ENCODE measurements around the gene SLC36A2. TPM values are rescaled to one million over a fixed set of nuclear protein-coding genes. Genes with fewer than 3 reads are reported as not detected.

Gene SLC36A2
- total RNA-seq, 1 donor from 2014 or later = under 0.01 TPM

- Histone ChIP-seq H3K4me1 (ENCODE audit: control insufficient read depth in 3 of 3, insufficient read depth in 3 of 3, low read length in 3 of 3) (no peaks in the 10 kb centered on the region), H3K4me3 (ENCODE audit: low read length in 3 of 3) (no peak overlapping the region), H3K9ac (ENCODE audit: low read depth in 1 of 3, low read length in 3 of 3) (no peak overlapping the region), H3K36me3 (ENCODE audit: control insufficient read depth in 3 of 3, insufficient read depth in 3 of 3, low read length in 3 of 3) (peaks cover 0 to 5% (median 3%) of the 10 kb centered on the region in 3 donors), H3K9me3 (ENCODE audit: control insufficient read depth in 3 of 3, low read length in 3 of 3) (no peaks in the 10 kb centered on the region), H3K27me3 (ENCODE audit: control insufficient read depth in 3 of 3, insufficient read depth in 3 of 3, low read length in 3 of 3) (no peaks in the 10 kb centered on the region), H3K27ac (ENCODE audit: low read depth, low read length) (no peak overlapping the region)
These were observed 72.7 kb downstream of the SLC36A2 start for GRCh38 chr5:151274666-151275065.

- H3K27ac ChIP-seq (ENCODE audit: low read depth, low read length) = no peak overlapping the region
- H3K36me3 ChIP-seq (ENCODE audit: control insufficient read depth in 3 of 3, insufficient read depth in 3 of 3, low read length in 3 of 3) = peaks cover 10 to 24% (median 20%) of the 10 kb centered on the region in 3 donors
- H3K9ac ChIP-seq (ENCODE audit: low read depth in 1 of 3, low read length in 3 of 3) = no peak overlapping the region
- H3K4me1 ChIP-seq (ENCODE audit: control insufficient read depth in 3 of 3, insufficient read depth in 3 of 3, low read length in 3 of 3) = no peaks in the 10 kb centered on the region
- H3K9me3 ChIP-seq (ENCODE audit: control insufficient read depth in 3 of 3, low read length in 3 of 3) = no peaks in the 10 kb centered on the region
- no peak overlapping the region for H3K4me3 ChIP-seq (ENCODE audit: low read length in 3 of 3)
- H3K27me3 ChIP-seq (ENCODE audit: control insufficient read depth in 3 of 3, insufficient read depth in 3 of 3, low read length in 3 of 3) = no peaks in the 10 kb centered on the region
These were observed 76.0 kb downstream of the SLC36A2 start for GRCh38 chr5:151271336-151271735.

DNA sequence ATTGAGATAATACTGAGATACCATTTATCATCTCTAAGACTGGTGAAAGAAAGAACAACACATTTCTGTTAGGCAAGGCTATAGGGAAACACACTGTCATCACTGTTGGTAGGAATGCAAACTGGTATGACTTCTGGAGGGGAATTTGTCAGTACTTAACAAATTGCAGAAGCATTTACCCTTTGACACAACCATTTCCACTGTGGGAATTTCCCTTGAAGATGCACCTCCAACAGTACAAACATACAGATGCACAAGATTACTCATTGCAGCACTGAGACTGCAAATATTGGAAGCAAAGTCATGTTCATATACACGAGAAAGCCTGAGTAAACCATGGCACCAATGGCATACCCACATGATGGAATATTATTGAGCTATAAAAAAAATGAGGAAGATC lies 76.8 kb downstream of the SLC36A2 start:
- Histone ChIP-seq H3K27ac (ENCODE audit: low read depth, low read length) (no peak overlapping the region), H3K4me3 (ENCODE audit: low read length in 3 of 3) (no peak overlapping the region), H3K9me3 (ENCODE audit: control insufficient read depth in 3 of 3, low read length in 3 of 3) (no peaks in the 10 kb centered on the region), H3K36me3 (ENCODE audit: control insufficient read depth in 3 of 3, insufficient read depth in 3 of 3, low read length in 3 of 3) (peaks cover 10 to 24% (median 20%) of the 10 kb centered on the region in 3 donors), H3K27me3 (ENCODE audit: control insufficient read depth in 3 of 3, insufficient read depth in 3 of 3, low read length in 3 of 3) (no peaks in the 10 kb centered on the region), H3K9ac (ENCODE audit: low read depth in 1 of 3, low read length in 3 of 3) (no peak overlapping the region), H3K4me1 (ENCODE audit: control insufficient read depth in 3 of 3, insufficient read depth in 3 of 3, low read length in 3 of 3) (no peaks in the 10 kb centered on the region)

DNA sequence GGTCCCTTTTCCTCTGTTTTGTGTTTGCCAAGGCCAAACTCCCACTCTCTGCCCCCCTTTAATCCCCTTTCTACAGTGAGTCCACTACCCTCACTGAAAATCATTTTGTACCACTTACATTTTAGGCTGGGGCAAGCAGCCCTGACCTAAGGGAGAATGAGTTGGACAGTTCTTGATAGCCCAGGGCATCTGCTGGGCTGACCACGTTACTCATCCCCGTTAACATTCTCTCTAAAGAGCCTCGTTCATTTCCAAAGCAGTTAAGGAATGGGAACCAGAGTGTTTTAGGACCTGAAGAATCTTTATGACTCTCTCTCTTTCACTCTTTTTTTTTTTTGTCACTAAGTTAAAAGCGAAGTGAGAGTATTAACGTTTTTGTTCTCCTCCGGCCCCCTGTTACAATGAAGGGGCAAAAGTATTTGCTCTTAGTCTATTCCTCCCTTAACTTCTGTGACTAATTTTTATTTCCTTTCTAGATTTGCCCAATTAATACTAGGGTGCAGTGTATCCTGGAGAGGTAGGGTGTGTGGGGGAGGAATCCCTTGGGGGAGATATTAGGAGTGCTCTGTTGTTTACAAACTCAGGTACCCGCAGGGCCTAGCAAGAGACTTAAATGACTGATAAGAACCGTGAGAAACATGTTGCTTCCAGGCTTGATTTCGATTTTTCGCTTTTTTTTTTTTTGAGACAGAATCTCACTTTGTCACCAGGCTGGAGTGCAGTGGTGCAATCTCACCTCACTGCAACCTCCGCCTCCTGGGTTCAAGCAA lies 79.7 kb downstream of the SLC36A2 start:
- Histone ChIP-seq H3K27me3 (ENCODE audit: control insufficient read depth in 3 of 3, insufficient read depth in 3 of 3, low read length in 3 of 3) (no peaks in the 10 kb centered on the region), H3K27ac (ENCODE audit: low read depth, low read length) (no peak overlapping the region), H3K9me3 (ENCODE audit: control insufficient read depth in 3 of 3, low read length in 3 of 3) (no peaks in the 10 kb centered on the region), H3K4me3 (ENCODE audit: low read length in 3 of 3) (no peak overlapping the region), H3K9ac (ENCODE audit: low read depth in 1 of 3, low read length in 3 of 3) (no peak overlapping the region), H3K4me1 (ENCODE audit: control insufficient read depth in 3 of 3, insufficient read depth in 3 of 3, low read length in 3 of 3) (peaks cover 0 to 4% (median 0%) of the 10 kb centered on the region in 3 donors), H3K36me3 (ENCODE audit: control insufficient read depth in 3 of 3, insufficient read depth in 3 of 3, low read length in 3 of 3) (peaks cover 10 to 25% (median 24%) of the 10 kb centered on the region in 3 donors)

Other genes with a start within 250 kb of the SLC36A2 start
- 361 TPM for gene ANXA6, start 189.8 kb downstream of the SLC36A2 start, total RNA-seq
- gene CCDC69, start 123.5 kb downstream of the SLC36A2 start, total RNA-seq = 21.9 TPM
- 16.7 TPM for gene GM2A, start 94.4 kb downstream of the SLC36A2 start, total RNA-seq
- gene SLC36A3, start 43.8 kb downstream of the SLC36A2 start, total RNA-seq = not detected
- 8.9 TPM for gene SLC36A1, start 100.0 kb upstream of the SLC36A2 start, total RNA-seq
- under 0.01 TPM for gene FAT2, start 243.8 kb upstream of the SLC36A2 start, total RNA-seq

Data from skeletal muscle tissue (tissue), 4 donors.